Activated CD8-positive, alpha-beta T cell treated with anti-CD3 and anti-CD28 coated beads for 36 hours (primary cell): ENCODE measurements around the gene ZNF563. TPM values are rescaled to one million over a fixed set of nuclear protein-coding genes. Genes with fewer than 3 reads are reported as not detected.

ENCODE experiments used
- ATAC-seq: fragments of 200-7000 bp; cut with Tn5 transposase; one replicate; pipeline ENCODE4 v1.10.0; 2021; ENCODE audit warnings: mild to moderate bottlenecking, moderate library complexity
- CTCF ChIA-PET: fragments of 350-600 bp; sonication (Branson Sonifier 250); formaldehyde crosslinking; loops from one replicate; lab custom pipeline; 2021; ENCODE audit warnings: antibody characterized with exemption; lab: Charles Lee
- POLR2A ChIA-PET: fragments of 350-600 bp; sonication (Branson Sonifier 250); formaldehyde crosslinking; loops from one replicate; lab custom pipeline; 2021; ENCODE audit warnings: antibody characterized with exemption; lab: Charles Lee
- DNase-seq: peaks from one replicate; pipeline ENCODE4 v3.0.0-alpha.2; 2020
- H3K27ac Mint-ChIP-seq: one replicate; pipeline ENCODE4 v1.8.0; 2021; ENCODE audit warnings: mild to moderate bottlenecking, mixed read lengths
- H3K27me3 Mint-ChIP-seq: one replicate; pipeline ENCODE4 v1.8.0; 2021; ENCODE audit warnings: mixed read lengths
- H3K36me3 Mint-ChIP-seq: one replicate; pipeline ENCODE4 v1.8.0; 2021; ENCODE audit warnings: low read depth, mixed read lengths
- H3K4me1 Mint-ChIP-seq: one replicate; pipeline ENCODE4 v1.8.0; 2021; ENCODE audit warnings: low read depth, mixed read lengths
- H3K4me3 Mint-ChIP-seq: one replicate; pipeline ENCODE4 v1.8.0; 2021; ENCODE audit warnings: mild to moderate bottlenecking, moderate library complexity, mixed read lengths
- H3K9me3 Mint-ChIP-seq: one replicate; pipeline ENCODE4 v1.8.0; 2021; ENCODE audit warnings: mixed read lengths
- intact Hi-C: fragments of 100-400 bp; cut with micrococcal nuclease; formaldehyde crosslinking; loops from one replicate; pipeline ENCODE4 v1.10.0; 2022
- total RNA-seq, 2 experiments: library from RNA; stranded (reverse); gene quantifications; one replicate each; pipeline ENCODE4 v1.2.3, GENCODE V29; 2021
- TF ChIP-seq, protein P1 (sequence below): fragments of 200-600 bp; IDR thresholded peaks from one replicate; pipeline ENCODE4 v1.8.0; 2022; ENCODE audit warnings: antibody characterized with exemption, mild to moderate bottlenecking

ZNF563 gene
- total RNA-seq, 2 experiments from 2014 or later, result 6.0 to 7.1 TPM

DNA sequence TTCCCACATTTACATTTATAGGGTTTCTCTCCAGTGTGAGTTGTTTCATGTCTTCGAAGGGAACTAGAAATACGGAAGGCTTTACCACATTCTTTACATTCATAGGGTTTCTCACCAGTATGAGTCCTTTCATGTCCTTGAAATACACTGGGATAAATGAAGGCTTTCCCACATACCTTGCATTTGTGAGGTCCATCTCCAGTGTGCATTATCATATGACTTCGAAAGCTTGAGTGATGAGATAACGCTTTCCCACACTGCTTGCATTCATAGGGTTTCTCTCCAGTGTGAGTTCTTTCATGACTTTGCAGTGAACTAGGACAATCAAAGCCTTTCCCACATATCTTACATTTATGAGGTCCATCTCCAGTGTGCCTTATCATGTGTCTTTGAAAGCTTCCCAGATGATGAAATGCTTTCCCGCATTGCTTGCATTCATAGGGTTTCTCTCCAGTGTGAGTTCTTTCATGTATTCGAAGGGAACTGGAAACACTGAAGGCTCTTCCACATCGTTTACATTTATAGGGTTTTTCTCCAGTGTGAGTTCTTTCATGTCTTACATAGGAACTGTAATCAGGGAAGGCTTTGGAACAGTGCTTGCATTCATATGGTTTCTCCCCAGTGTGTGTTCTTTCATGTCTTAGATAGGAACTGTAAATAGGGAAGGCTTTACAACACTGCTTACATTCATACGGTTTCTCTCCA is 16.9 kb upstream of the ZNF563 start:
- no peak overlapping the region for H3K4me3 Mint-ChIP-seq
- H3K4me1 Mint-ChIP-seq, result no peaks in the 10 kb centered on the region
- ChIA-PET POLR2A (no interaction called here), CTCF (no interaction called here)
- DNase-seq (no peak), ATAC-seq (no peak)
- no peaks in the 10 kb centered on the region for H3K27me3 Mint-ChIP-seq
- peaks cover 59% of the 10 kb centered on the region for H3K36me3 Mint-ChIP-seq
- TF ChIP-seq, protein P1, sequence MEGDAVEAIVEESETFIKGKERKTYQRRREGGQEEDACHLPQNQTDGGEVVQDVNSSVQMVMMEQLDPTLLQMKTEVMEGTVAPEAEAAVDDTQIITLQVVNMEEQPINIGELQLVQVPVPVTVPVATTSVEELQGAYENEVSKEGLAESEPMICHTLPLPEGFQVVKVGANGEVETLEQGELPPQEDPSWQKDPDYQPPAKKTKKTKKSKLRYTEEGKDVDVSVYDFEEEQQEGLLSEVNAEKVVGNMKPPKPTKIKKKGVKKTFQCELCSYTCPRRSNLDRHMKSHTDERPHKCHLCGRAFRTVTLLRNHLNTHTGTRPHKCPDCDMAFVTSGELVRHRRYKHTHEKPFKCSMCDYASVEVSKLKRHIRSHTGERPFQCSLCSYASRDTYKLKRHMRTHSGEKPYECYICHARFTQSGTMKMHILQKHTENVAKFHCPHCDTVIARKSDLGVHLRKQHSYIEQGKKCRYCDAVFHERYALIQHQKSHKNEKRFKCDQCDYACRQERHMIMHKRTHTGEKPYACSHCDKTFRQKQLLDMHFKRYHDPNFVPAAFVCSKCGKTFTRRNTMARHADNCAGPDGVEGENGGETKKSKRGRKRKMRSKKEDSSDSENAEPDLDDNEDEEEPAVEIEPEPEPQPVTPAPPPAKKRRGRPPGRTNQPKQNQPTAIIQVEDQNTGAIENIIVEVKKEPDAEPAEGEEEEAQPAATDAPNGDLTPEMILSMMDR, result no peak
- H3K27ac Mint-ChIP-seq, result no peak overlapping the region
- peaks cover 56% of the 10 kb centered on the region for H3K9me3 Mint-ChIP-seq
- intact Hi-C loops, result no loop called here

DNA sequence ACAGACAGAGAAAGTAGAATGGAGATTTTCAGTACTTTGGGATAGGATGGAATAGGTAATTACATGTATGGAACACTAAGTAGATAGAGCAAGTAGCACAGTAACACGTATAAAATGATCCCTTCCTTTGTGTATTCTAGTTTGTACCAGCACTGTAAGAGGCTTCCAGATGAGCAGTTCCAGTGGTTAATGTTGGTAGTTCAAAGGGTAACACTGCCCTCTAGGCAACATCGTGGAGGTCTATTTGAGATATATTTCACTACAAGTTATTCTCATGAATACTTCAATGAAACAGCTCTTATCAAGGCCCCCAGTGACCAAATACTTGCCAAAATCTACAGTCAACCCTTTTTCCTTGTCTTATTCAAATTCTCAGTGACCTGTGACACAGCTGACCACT is 13.5 kb upstream of the ZNF563 start:
- no peaks in the 10 kb centered on the region for H3K4me1 Mint-ChIP-seq
- intact Hi-C loops, result loop anchor here (5.0 kb wide), 1 partner anchor 145 kb away; no protein-coding TSS in a partner anchor
- no peak overlapping the region for H3K4me3 Mint-ChIP-seq
- peaks cover 42% of the 10 kb centered on the region for H3K9me3 Mint-ChIP-seq
- H3K36me3 Mint-ChIP-seq, result peaks cover 38% of the 10 kb centered on the region
- H3K27me3 Mint-ChIP-seq, result no peaks in the 10 kb centered on the region
- no peak overlapping the region for H3K27ac Mint-ChIP-seq
- ATAC-seq (peak; percentile 34), DNase-seq (peak; percentile 44)
- TF ChIP-seq, protein P1, result peak; percentile 30
- CTCF ChIA-PET, result interaction anchor here (1.0 to 1.2 kb wide), 2 partner anchors 135 to 288 kb away, joined by 3 to 4 read pairs; no protein-coding TSS in a partner anchor
- POLR2A ChIA-PET, result interaction anchor here (0.5 kb wide), 1 partner anchor 73 kb away, joined by 4 read pairs; no protein-coding TSS in a partner anchor

DNA sequence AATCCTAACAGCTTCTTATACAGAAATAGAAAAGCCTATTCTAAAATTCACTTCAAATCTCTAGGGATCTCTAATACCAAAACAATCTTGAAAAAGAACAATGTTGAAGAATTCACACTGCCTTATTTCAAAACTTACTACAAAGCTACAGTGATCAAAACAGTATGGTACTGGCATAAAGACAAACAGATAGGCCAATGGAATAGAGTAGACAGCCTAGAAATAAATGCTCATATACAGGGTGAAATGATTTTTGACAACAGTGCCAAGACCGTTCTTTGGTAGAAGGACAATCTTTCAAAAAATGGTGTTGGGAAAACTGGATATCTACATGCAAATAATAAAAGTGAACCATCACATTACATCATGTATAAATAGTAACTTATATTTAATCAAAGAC is 11.8 kb upstream of the ZNF563 start:
- Mint-ChIP-seq H3K9me3 (peaks cover 27% of the 10 kb centered on the region), H3K27me3 (no peaks in the 10 kb centered on the region), H3K27ac (no peak overlapping the region), H3K4me1 (no peaks in the 10 kb centered on the region), H3K4me3 (no peak overlapping the region), H3K36me3 (peaks cover 21% of the 10 kb centered on the region)
- CTCF ChIA-PET, result interaction anchor here (1.4 kb wide), 1 partner anchor 150 kb away, joined by 4 read pairs; no protein-coding TSS in a partner anchor
- DNase-seq (no peak), ATAC-seq (no peak)
- POLR2A ChIA-PET, result no interaction called here
- intact Hi-C loops, result loop anchor here (5.0 kb wide), 1 partner anchor 143 kb away; no protein-coding TSS in a partner anchor
- TF ChIP-seq, protein P1, result no peak

DNA sequence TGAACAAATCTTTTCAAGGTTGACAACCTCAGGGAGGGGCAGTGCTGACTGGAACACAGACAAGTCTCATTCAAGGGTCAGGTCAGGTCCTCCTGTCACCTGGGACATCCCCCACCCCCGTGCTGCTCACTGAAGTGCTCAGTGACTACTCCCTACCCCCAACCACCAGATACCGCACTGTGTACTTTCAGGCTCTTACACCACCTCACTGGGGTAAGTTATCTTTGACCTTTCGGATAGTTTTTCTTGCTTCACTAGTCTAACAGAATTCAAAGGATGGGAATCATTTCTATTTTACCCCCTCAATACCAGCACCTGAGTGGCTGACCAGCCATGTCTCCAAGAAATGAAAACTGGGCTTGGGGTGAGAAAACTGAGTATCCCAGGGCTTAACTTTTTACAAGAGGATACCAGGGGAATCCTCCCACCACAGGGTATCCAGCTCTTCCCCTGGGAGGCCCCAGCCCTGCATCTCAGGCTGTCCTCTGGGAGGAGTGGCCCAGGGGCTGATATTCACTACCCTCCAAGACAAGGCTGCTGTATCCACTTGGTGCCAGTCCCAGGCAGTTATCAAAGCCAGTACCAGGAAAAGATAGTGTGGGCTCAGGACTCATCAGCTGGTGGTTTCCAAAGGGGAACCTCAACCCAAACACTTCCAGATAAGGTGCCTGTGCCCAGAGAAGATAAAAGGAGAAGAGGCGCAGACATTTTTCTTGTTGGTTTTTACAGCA is 2.1 kb downstream of the ZNF563 start:
- intact Hi-C loops, result loop anchor here (5.0 kb wide), 1 partner anchor 39 kb away; the partner anchor contains the start of gene ZNF44

More for the DNA sequence above, 2.1 kb downstream of the ZNF563 start:
- Mint-ChIP-seq H3K27me3 (no peaks in the 10 kb centered on the region), H3K4me1 (peaks cover 39% of the 10 kb centered on the region), H3K9me3 (no peaks in the 10 kb centered on the region), H3K36me3 (peaks cover 8% of the 10 kb centered on the region), H3K27ac (peak overlapping the region; percentile 97), H3K4me3 (peak overlapping the region; percentile 88)
- TF ChIP-seq, protein P1, result no peak
- peak; percentile 72 for ATAC-seq
- ChIA-PET CTCF (interaction anchor here (1.0 kb wide), 1 partner anchor 34 kb away, joined by 5 read pairs; the partner anchor contains the start of gene ZNF442), POLR2A (interaction anchor here (0.7 to 3.5 kb wide), 5 partner anchors 37 to 460 kb away, joined by 4 to 25 read pairs (median 10); partner anchors contain the start of genes JUNB and ZNF44)
- DNase-seq, result peak; percentile 97
